ENCODE results near the gene KDM3A.

DNA sequence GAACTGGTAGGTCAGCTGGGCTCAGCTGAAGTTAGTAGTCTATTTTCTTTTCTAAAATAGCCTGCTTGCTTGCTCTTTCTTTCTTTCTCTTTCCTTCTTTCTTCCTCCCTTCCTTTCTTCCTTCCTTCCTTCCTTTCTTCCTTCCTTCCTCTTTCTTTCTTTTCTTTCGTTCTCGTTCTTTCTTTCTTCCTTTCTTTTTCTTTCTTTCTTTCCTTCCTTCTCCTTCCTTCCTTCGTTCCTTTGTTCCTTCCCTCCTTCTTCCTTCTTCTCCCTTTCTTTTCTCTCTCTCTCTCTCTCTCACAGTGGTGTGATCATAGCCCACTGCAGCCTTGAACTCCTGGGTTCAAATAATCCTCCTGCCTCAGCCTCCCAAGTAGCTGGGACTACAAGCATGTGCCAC, 29.2 kb upstream of the KDM3A start:
- TF ChIP-seq POLR2A (IDR thresholded peaks at IDR 0.05; ENCODE audit: low read length) (no peak), GATA1 (IDR thresholded peaks at IDR 0.05; ENCODE audit: low read depth, low read length) (no peak)
